GM19463 (cell line): Measurements from ENCODE around the gene SIRPA.

ENCODE experiments used
- ATAC-seq: cut with Tn5 transposase; IDR thresholded peaks from one replicate; pipeline ENCODE4 v1.9.1; 2021; ENCODE audit warnings: mild to moderate bottlenecking, moderate library complexity; ENCODE audit not compliant: unreplicated experiment

SIRPA gene

DNA sequence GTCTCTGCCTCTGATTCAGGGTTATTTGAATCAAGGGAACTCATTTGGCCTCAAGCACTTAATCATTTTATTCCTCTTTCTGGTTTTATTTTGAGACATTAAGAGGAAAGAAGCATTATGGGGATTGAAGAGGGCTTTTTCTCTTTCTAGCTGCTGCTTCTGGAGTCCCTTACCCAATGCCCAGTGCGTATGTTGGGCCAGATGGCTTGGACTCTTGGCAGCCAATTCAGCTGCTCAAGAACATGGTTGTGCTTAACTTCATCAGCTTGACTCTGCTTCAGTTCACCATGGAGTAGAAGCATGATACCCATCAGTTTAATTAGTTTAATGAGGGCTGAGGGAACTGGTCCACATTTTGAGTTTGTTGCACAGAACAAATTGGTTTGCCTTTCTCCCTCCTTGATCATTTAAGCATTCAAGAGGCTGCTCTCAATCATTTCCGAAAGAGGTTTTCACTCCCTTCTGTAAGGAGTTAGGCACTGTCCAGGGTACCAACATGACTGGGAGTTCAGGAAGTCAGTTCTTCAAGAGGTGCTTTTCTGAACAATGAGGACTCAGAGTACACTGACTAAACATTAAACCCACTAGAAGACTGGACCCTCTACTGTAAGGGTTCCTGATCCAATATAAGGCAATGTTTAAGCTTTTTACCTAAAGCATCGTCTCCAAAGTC, 84.0 kb downstream of the SIRPA start:
- ATAC-seq = no peak

DNA sequence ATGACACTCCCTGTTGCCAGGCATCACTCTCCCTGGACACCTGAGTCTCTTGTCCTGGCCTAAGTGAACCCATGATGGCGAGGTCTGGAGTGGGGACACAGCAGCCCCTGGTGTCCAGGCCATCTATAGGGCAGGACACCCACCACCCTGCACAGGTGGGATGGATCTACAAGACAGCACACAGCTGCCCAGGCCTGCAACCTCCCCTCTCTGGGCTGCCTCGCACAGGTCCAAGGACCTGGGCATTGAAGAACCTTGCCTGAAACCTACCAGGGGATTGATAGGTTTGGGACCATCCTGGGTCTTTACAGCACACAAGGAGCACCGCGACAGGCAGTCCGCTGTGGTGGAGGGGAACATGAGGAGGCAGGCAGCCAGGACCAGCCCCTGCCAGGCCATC, 87.5 kb downstream of the SIRPA start:
- ATAC-seq = no peak

DNA sequence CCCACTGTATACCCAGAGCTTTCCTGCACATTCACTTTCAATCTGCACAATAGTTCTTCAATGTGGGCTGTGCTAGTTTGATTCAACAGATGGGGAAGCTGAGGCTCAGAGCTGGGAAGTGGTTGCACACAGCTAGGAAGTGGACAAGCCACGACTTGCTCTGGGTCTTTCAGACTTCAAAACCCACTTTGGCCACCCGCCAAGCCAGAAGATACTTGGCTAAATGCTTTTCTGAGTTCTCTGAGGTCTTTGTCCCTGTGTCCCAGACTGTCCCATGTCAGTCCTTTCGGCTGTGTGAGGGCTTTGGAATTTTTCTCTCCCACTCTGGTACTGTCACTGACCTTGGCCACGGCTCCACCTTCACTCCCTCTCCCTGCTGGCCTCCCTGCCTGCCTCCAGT, 88.1 kb downstream of the SIRPA start:
- ATAC-seq = no peak

DNA sequence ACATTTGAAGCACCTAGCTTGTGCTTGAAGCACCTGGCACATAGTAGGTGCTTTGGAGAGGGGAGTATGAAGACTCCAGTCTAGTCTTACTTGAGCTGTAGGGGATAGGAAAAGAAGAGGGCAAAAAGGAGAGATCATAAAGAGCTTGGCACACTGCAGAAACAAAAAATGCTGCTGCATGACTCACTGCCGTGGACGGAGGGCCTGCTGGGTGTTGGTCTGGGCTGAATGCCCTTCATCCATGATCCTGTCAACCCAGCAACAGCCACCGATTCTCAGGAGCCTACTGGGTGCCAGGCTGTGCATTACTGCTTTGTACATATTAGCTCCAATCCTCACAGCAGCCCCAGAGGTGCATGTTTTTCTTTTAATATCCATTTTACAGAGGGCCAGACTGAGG, 92.6 kb downstream of the SIRPA start:
- ATAC-seq = no peak
